Right lobe of liver (tissue), 4 donors: ENCODE measurements around the gene LRRC59.

Experiments used
- POLR2A ChIP-seq: fragments of 450-650 bp; IDR thresholded peaks from one replicate; pipeline ENCODE4 v1.6.1; 2017; ENCODE audit warnings: antibody characterized with exemption, mild to moderate bottlenecking
- TF ChIP-seq, protein P1 (sequence below), 4 donors: fragments of 200-600 bp in 3 of 4; fragments of 450-650 bp in 1 of 4; IDR thresholded peaks; one replicate each; pipeline versions ENCODE4 v1.5.1 to v1.8.0; 2016 to 2022; ENCODE audit warnings: antibody characterized with exemption in 4 of 4, mild to moderate bottlenecking in 2 of 4
- donor health status: DM: no; HTN: no; CAD: no.
- donor health status: DM: no; HTN: no; CAD: no.
- donor health status: DM: no; HTN: yes; CAD: no.

DNA sequence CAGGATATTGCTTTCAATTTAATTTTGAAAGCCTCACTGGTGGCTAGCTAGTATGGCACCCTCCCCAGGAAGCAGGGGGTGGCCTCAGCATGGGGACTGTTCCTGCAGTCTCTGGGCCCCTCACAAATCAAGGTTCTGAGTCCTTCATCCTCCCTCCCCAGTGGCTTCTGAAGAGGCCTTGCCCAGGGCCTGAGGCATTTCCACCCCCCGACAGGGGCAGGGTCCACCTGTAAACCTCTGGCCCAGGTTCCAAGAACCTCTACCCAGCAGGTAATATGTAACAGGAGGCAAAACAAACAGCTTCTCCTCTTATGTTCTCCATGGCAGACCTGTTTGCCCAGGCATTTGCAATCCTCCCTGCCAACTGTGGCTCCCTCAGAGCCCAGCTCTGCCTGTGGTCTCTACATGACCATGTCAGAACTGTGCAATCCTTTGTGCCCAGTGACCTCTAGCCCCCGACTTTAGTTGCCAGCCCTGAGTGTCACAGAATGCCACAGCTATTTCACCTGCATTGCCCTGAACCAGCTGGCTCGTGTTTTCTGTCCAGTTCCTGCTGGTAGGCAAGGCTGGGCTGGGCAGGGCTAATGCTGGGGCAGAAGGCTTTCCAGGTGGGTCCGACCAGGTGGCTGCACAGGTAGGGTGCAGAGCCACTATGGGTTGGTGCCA is 43.0 kb upstream of the LRRC59 start:
- peak; percentile 18 for TF ChIP-seq POLR2A
- TF ChIP-seq, protein P1, sequence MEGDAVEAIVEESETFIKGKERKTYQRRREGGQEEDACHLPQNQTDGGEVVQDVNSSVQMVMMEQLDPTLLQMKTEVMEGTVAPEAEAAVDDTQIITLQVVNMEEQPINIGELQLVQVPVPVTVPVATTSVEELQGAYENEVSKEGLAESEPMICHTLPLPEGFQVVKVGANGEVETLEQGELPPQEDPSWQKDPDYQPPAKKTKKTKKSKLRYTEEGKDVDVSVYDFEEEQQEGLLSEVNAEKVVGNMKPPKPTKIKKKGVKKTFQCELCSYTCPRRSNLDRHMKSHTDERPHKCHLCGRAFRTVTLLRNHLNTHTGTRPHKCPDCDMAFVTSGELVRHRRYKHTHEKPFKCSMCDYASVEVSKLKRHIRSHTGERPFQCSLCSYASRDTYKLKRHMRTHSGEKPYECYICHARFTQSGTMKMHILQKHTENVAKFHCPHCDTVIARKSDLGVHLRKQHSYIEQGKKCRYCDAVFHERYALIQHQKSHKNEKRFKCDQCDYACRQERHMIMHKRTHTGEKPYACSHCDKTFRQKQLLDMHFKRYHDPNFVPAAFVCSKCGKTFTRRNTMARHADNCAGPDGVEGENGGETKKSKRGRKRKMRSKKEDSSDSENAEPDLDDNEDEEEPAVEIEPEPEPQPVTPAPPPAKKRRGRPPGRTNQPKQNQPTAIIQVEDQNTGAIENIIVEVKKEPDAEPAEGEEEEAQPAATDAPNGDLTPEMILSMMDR (IDR thresholded peaks at IDR 0.05): no peak
